K562 (cell line): ENCODE data around the gene TMEM41A. TPM values are rescaled to one million over a fixed set of nuclear protein-coding genes. Genes with fewer than 3 reads are reported as not detected.

ENCODE experiments used
- E2F8 ChIP-seq: fragments of 450-650 bp; IDR thresholded peaks from 2 replicates; pipeline ENCODE4 v1.7.1; 2018; ENCODE audit warnings: mild to moderate bottlenecking, low read depth; ENCODE audit not compliant: partially characterized antibody
- HNRNPK ChIP-seq: fragments of 200-400 bp; formaldehyde crosslinking; IDR thresholded peaks from one replicate; pipeline ENCODE4 v1.6.1; 2018; ENCODE audit warnings: mild to moderate bottlenecking, low read depth, low read length; ENCODE audit not compliant: poor library complexity, severe bottlenecking
- HSF4 ChIP-seq: fragments of 250-450 bp; sonication (Bioruptor Pico); IDR thresholded peaks from 2 replicates; pipeline ENCODE4 v2.1.2; 2022; ENCODE audit warnings: mild to moderate bottlenecking, moderate library complexity, borderline replicate concordance
- RERE ChIP-seq: sonication (generic); formaldehyde crosslinking; IDR thresholded peaks from 2 replicates; pipeline ENCODE4 v1.8.0; 2023; ENCODE audit warnings: missing genetic modification reagents, mild to moderate bottlenecking, borderline replicate concordance
- ZBTB11 ChIP-seq, 3 experiments: fragments of 200-800 bp in 1 of 3; fragments of 250-450 bp in 1 of 3; fragments of 450-650 bp in 1 of 3; sonication (Bioruptor Pico) in 1 of 3; sonication (Bioruptor generic) in 1 of 3; formaldehyde crosslinking in 1 of 3; IDR thresholded peaks; 2 replicates each; pipeline versions ENCODE4 v1.6.1 to v1.8.0; 2016 to 2022; ENCODE audit warnings: mild to moderate bottlenecking in 2 of 3, missing genetic modification characterization in 2 of 3, missing compliant biosample characterization in 1 of 3, moderate library complexity in 1 of 3
- ZC3H4 ChIP-seq: sonication (generic); formaldehyde crosslinking; IDR thresholded peaks from 2 replicates; pipeline ENCODE4 v1.9.0; 2021; ENCODE audit warnings: missing genetic modification reagents, borderline replicate concordance
- ZNF518B ChIP-seq: fragments of 250-450 bp; sonication (Bioruptor Pico); IDR thresholded peaks from 2 replicates; pipeline ENCODE4 v1.5.0; 2021; ENCODE audit warnings: mild to moderate bottlenecking, moderate library complexity
- ZSCAN29 ChIP-seq: fragments of 450-650 bp; IDR thresholded peaks from 2 replicates; pipeline ENCODE4 v1.6.1; 2017
- polyA plus RNA-seq, 8 experiments: library from polyadenylated mRNA; depleted of rRNA in 4 of 8; stranded (reverse) in 5 of 8; unstranded in 3 of 8; fragments of >200 nt; fragmentation: Nextera tagmentation in 2 of 8; fragmentation: Illumina TruSeq in 1 of 8; extraction: Ambion mirVana in 2 of 8; extraction: Trizol in 1 of 8; gene quantifications; 2 replicates each; pipeline versions ENCODE4 v1.2.1 to v1.2.3, GENCODE V29; 2011 to 2014; ENCODE audit warnings: inconsistent platforms in 1 of 8, missing spikeins in 1 of 8
- total RNA-seq, 7 experiments: library from RNA; depleted of rRNA in 6 of 7; stranded (reverse); fragments of >200 nt in 6 of 7; fragmentation: Illumina TruSeq in 2 of 7; extraction: Trizol in 2 of 7; gene quantifications; 2 replicates each; pipeline versions ENCODE4 v1.2.1 to v1.2.3, GENCODE V29; 2011 to 2021; ENCODE audit warnings: low replicate concordance in 1 of 7

Gene TMEM41A
- total and polyA plus RNA-seq, 9 of the 15 experiments (the other 6 are each of a cell fraction or from before 2014, with no cell fraction given): 22.5 to 65.9 (median 31.5) TPM

- peak; percentile 98 to 100 (median 100) for TF ChIP-seq ZBTB11 (CRISPR knock-in tag; IDR thresholded peaks at IDR 0.05)
- TF ChIP-seq HNRNPK: no peak
- no peak; the same call in 1 of the 2 replicates for TF ChIP-seq RERE (CRISPR knock-in tag)
- TF ChIP-seq ZNF518B (CRISPR knock-in tag): no peak
- peak; percentile 72 for TF ChIP-seq E2F8
- no peak for TF ChIP-seq HSF4 (CRISPR knock-in tag)
- TF ChIP-seq ZC3H4 (CRISPR knock-in tag): peak; percentile 83; the same call in 1 of the 2 replicates
- peak; percentile 95 for TF ChIP-seq ZSCAN29
Observed at GRCh38 chr3:185498503-185499396, at the start of gene TMEM41A (continued).
